Parathyroid adenoma (tissue), 2 donors: ENCODE data around the gene RGS3.

Source experiments
- H2AFZ ChIP-seq: fragments of 300-600 bp; sonication (generic); one replicate; pipeline ENCODE4 v1.7.0; 2017; ENCODE audit warnings: antibody characterized with exemption, mild to moderate bottlenecking
- H3K27ac ChIP-seq: fragments of 300-600 bp; sonication (generic); one replicate; pipeline ENCODE4 v1.7.0; 2017
- H3K27me3 ChIP-seq: fragments of 300-600 bp; sonication (generic); one replicate; pipeline ENCODE4 v1.7.0; 2017; ENCODE audit warnings: low read length; ENCODE audit not compliant: control insufficient read depth, insufficient read depth
- H3K36me3 ChIP-seq: fragments of 300-600 bp; sonication (generic); one replicate; pipeline ENCODE4 v1.7.0; 2017; ENCODE audit warnings: low read length; ENCODE audit not compliant: control insufficient read depth, insufficient read depth
- H3K4me1 ChIP-seq: fragments of 300-600 bp; sonication (generic); one replicate; pipeline ENCODE4 v1.7.0; 2017; ENCODE audit warnings: control low read depth
- H3K4me2 ChIP-seq: fragments of 300-600 bp; sonication (generic); one replicate; pipeline ENCODE4 v1.7.0; 2017; ENCODE audit warnings: low read length
- H3K4me3 ChIP-seq: fragments of 300-600 bp; sonication (generic); one replicate; pipeline ENCODE4 v1.7.0; 2017; ENCODE audit warnings: low read depth, low read length
- H3K79me2 ChIP-seq: fragments of 300-600 bp; sonication (generic); one replicate; pipeline ENCODE4 v1.7.0; 2017; ENCODE audit warnings: control low read depth
- H3K9ac ChIP-seq: fragments of 300-600 bp; sonication (generic); one replicate; pipeline ENCODE4 v1.7.0; 2017; ENCODE audit warnings: mild to moderate bottlenecking
- H3K9me3 ChIP-seq: fragments of 300-600 bp; sonication (generic); one replicate; pipeline ENCODE4 v1.7.0; 2017; ENCODE audit warnings: low read length; ENCODE audit not compliant: control insufficient read depth
- TF ChIP-seq, protein P1 (sequence below): fragments of 300-600 bp; sonication (generic); IDR thresholded peaks from one replicate; pipeline ENCODE4 v1.7.0; 2017; ENCODE audit warnings: antibody characterized with exemption, mild to moderate bottlenecking
- donor health status: primary hyperparathyroidism.

RGS3 gene

DNA sequence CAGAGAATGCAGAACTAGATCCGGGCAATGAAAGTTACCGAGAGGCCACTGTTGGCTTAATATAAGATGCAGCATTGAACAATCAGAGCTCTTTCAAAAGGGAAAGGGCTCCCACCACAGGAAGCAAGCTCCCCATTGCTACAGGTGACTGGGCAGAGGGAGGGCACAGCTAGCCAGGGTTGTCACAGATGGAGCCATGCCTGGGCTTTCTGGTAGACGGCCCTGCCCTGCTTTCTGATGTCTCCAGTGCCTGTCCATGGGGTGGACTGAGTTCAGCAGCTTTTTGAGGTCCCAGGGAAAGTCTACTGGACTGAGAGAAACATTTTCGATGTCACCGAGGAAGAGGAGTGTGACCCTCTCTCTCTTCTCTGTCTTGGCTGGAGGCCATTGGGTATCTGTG, 14.1 kb downstream of the RGS3 start:
- Histone ChIP-seq H2AFZ (no peak overlapping the region), H3K9ac (no peak overlapping the region), H3K4me3 (no peak overlapping the region), H3K27me3 (no peaks in the 10 kb centered on the region), H3K4me2 (no peak overlapping the region), H3K27ac (no peak overlapping the region), H3K36me3 (no peaks in the 10 kb centered on the region), H3K79me2 (no peaks in the 10 kb centered on the region), H3K4me1 (no peaks in the 10 kb centered on the region), H3K9me3 (no peaks in the 10 kb centered on the region)
- TF ChIP-seq, protein P1, sequence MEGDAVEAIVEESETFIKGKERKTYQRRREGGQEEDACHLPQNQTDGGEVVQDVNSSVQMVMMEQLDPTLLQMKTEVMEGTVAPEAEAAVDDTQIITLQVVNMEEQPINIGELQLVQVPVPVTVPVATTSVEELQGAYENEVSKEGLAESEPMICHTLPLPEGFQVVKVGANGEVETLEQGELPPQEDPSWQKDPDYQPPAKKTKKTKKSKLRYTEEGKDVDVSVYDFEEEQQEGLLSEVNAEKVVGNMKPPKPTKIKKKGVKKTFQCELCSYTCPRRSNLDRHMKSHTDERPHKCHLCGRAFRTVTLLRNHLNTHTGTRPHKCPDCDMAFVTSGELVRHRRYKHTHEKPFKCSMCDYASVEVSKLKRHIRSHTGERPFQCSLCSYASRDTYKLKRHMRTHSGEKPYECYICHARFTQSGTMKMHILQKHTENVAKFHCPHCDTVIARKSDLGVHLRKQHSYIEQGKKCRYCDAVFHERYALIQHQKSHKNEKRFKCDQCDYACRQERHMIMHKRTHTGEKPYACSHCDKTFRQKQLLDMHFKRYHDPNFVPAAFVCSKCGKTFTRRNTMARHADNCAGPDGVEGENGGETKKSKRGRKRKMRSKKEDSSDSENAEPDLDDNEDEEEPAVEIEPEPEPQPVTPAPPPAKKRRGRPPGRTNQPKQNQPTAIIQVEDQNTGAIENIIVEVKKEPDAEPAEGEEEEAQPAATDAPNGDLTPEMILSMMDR = no peak

- Histone ChIP-seq H3K79me2 (no peaks in the 10 kb centered on the region), H3K4me3 (no peak overlapping the region), H3K9me3 (no peaks in the 10 kb centered on the region), H3K9ac (no peak overlapping the region), H3K27me3 (no peaks in the 10 kb centered on the region), H2AFZ (no peak overlapping the region), H3K4me2 (no peak overlapping the region), H3K27ac (no peak overlapping the region), H3K4me1 (no peaks in the 10 kb centered on the region), H3K36me3 (no peaks in the 10 kb centered on the region)
- TF ChIP-seq, protein P1 = no peak
Measured at GRCh38 chr9:113479174-113479621, 15.7 kb downstream of the RGS3 start.

- Histone ChIP-seq H3K9me3 (no peaks in the 10 kb centered on the region), H3K79me2 (no peaks in the 10 kb centered on the region), H3K27me3 (no peaks in the 10 kb centered on the region), H3K4me3 (no peak overlapping the region), H2AFZ (no peak overlapping the region), H3K36me3 (no peaks in the 10 kb centered on the region), H3K4me1 (no peaks in the 10 kb centered on the region), H3K27ac (no peak overlapping the region), H3K4me2 (no peak overlapping the region), H3K9ac (no peak overlapping the region)
- TF ChIP-seq, protein P1 = no peak
Measured at GRCh38 chr9:113480612-113481011, 17.1 kb downstream of the RGS3 start.

- Histone ChIP-seq H2AFZ (no peak overlapping the region), H3K27me3 (no peaks in the 10 kb centered on the region), H3K4me3 (no peak overlapping the region), H3K79me2 (no peaks in the 10 kb centered on the region), H3K9ac (no peak overlapping the region), H3K4me1 (no peaks in the 10 kb centered on the region), H3K36me3 (no peaks in the 10 kb centered on the region), H3K9me3 (no peaks in the 10 kb centered on the region), H3K4me2 (no peak overlapping the region), H3K27ac (no peak overlapping the region)
- TF ChIP-seq, protein P1 = no peak
Measured at GRCh38 chr9:113481176-113481787, 17.8 kb downstream of the RGS3 start.

DNA sequence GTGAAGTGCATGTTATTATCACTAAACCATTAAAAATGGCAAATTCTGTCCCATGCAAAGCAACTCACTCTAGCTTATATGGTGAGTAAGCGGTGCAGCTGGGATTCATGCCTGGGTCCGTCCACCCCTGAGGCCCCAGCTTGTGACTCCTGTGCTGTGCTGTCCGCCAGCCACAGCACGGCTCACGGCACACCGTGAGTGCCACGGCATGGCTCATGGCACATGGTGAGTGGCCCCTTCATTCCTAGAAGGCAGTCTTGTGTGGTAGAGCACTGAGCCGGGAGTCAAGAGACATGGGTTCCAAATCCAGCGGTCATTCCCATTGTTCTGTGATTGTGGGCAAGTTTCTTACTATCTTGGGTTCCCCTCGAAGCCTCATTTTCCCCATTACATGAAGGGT, 18.8 kb downstream of the RGS3 start:
- no peak overlapping the region for H3K4me3 ChIP-seq
- H3K4me1 ChIP-seq = no peaks in the 10 kb centered on the region
- H3K27ac ChIP-seq = no peak overlapping the region
- TF ChIP-seq, protein P1 = no peak
- no peaks in the 10 kb centered on the region for H3K36me3 ChIP-seq
- H2AFZ ChIP-seq = no peak overlapping the region
- H3K79me2 ChIP-seq = no peaks in the 10 kb centered on the region
- H3K9me3 ChIP-seq = no peaks in the 10 kb centered on the region
- H3K9ac ChIP-seq = no peak overlapping the region
- no peak overlapping the region for H3K4me2 ChIP-seq
- H3K27me3 ChIP-seq = no peaks in the 10 kb centered on the region
